GM23338 (cell line): ENCODE data around the gene MRTO4. TPM values are rescaled to one million over a fixed set of nuclear protein-coding genes. Genes with fewer than 3 reads are reported as not detected.

Experiments
- ATAC-seq: fragments of 200-7000 bp; cut with Tn5 transposase; 3 replicates; pipeline ENCODE4 v1.9.1; 2020
- DNase-seq: peaks from one replicate; pipeline ENCODE4 v3.0.0-alpha.2; 2015; ENCODE audit warnings: low spot score
- H2AFZ ChIP-seq: fragments of 200-600 bp; sonication (generic); 2 replicates; pipeline ENCODE4 v1.8.0; 2016; ENCODE audit warnings: antibody characterized with exemption, mild to moderate bottlenecking, moderate library complexity
- H3F3A ChIP-seq: fragments of 200-600 bp; sonication (generic); replicated peaks from 2 replicates; pipeline ENCODE4 v1.8.0; 2017; ENCODE audit warnings: antibody characterized with exemption, mixed run types, low read depth
- H3K27ac ChIP-seq: fragments of 200-600 bp; sonication (generic); 2 replicates; pipeline ENCODE4 v1.6.1; 2016; ENCODE audit warnings: low read depth
- H3K27me3 ChIP-seq: fragments of 200-600 bp; sonication (generic); 2 replicates; pipeline ENCODE4 v1.8.0; 2016; ENCODE audit warnings: mild to moderate bottlenecking, mixed run types, moderate library complexity; ENCODE audit not compliant: insufficient read depth
- H3K36me3 ChIP-seq: fragments of 200-600 bp; sonication (generic); 2 replicates; pipeline ENCODE4 v1.8.0; 2016; ENCODE audit warnings: mild to moderate bottlenecking; ENCODE audit not compliant: insufficient read depth
- H3K4me1 ChIP-seq: fragments of 200-600 bp; sonication (generic); 2 replicates; pipeline ENCODE4 v1.8.0; 2016; ENCODE audit warnings: mild to moderate bottlenecking, moderate library complexity; ENCODE audit not compliant: insufficient read depth
- H3K4me2 ChIP-seq: fragments of 200-600 bp; sonication (generic); 2 replicates; pipeline ENCODE4 v1.7.1; 2017; ENCODE audit warnings: mixed run types
- H3K4me3 ChIP-seq: fragments of 200-600 bp; sonication (generic); 2 replicates; pipeline ENCODE4 v1.6.1; 2016; ENCODE audit warnings: mixed run types
- H3K79me2 ChIP-seq: fragments of 200-600 bp; sonication (generic); replicated peaks from 2 replicates; pipeline ENCODE4 v1.8.0; 2017; ENCODE audit warnings: mild to moderate bottlenecking; ENCODE audit not compliant: insufficient read depth
- H3K9me2 ChIP-seq: fragments of 200-600 bp; sonication (generic); 2 replicates; pipeline ENCODE4 v1.8.0; 2017; ENCODE audit not compliant: insufficient read depth
- H4K20me1 ChIP-seq: fragments of 200-600 bp; sonication (generic); replicated peaks from 2 replicates; pipeline ENCODE4 v1.8.0; 2017; ENCODE audit warnings: mild to moderate bottlenecking; ENCODE audit not compliant: insufficient read depth
- H3K27ac Mint-ChIP-seq: 2 replicates; pipeline ENCODE4 v1.8.0; 2020; ENCODE audit warnings: inconsistent platforms, mild to moderate bottlenecking, moderate library complexity, mixed read lengths
- H3K27me3 Mint-ChIP-seq: 3 replicates; pipeline ENCODE4 v1.8.0; 2022; ENCODE audit warnings: low read depth, mild to moderate bottlenecking, moderate library complexity, mixed read lengths, inconsistent platforms; ENCODE audit not compliant: insufficient read depth, poor library complexity
- H3K36me3 Mint-ChIP-seq: 3 replicates; pipeline ENCODE4 v1.8.0; 2021; ENCODE audit warnings: low read depth, mild to moderate bottlenecking, inconsistent platforms, moderate library complexity, mixed read lengths
- H3K4me1 Mint-ChIP-seq: 3 replicates; pipeline ENCODE4 v1.8.0; 2020; ENCODE audit warnings: mild to moderate bottlenecking, inconsistent platforms, mixed read lengths
- H3K4me3 Mint-ChIP-seq: 3 replicates; pipeline ENCODE4 v1.8.0; 2021; ENCODE audit warnings: moderate library complexity, mild to moderate bottlenecking, inconsistent platforms, mixed read lengths
- H3K9me3 Mint-ChIP-seq: 3 replicates; pipeline ENCODE4 v1.8.0; 2020; ENCODE audit warnings: moderate library complexity, mild to moderate bottlenecking, inconsistent platforms, mixed read lengths
- CREB1 ChIP-seq: fragments of 250-450 bp; sonication (Bioruptor Pico); IDR thresholded peaks from 2 replicates; pipeline ENCODE4 v1.5.0; 2020; ENCODE audit warnings: low read depth, mild to moderate bottlenecking, moderate library complexity
- CTCF ChIP-seq, 2 experiments: fragments of 200-600 bp in 1 of 2; sonication (generic) in 1 of 2; conservative IDR thresholded peaks; 2 replicates each; pipeline versions ENCODE4 v1.5.1 to v1.6.1; 2016 to 2017; ENCODE audit warnings: antibody characterized with exemption in 2 of 2, low read depth in 2 of 2, mild to moderate bottlenecking in 2 of 2, moderate library complexity in 1 of 2
- ETS1 ChIP-seq: IDR thresholded peaks from 2 replicates; pipeline ENCODE4 v1.6.1; 2016; ENCODE audit warnings: antibody characterized with exemption
- EZH2 ChIP-seq: fragments of 200-600 bp; sonication (generic); IDR thresholded peaks from one replicate; pipeline ENCODE4 v1.8.0; 2017; ENCODE audit warnings: antibody characterized with exemption, mild to moderate bottlenecking, low read depth; ENCODE audit not compliant: unreplicated experiment
- EZH2phosphoT487 ChIP-seq: fragments of 200-600 bp; sonication (generic); IDR thresholded peaks from one replicate; pipeline ENCODE4 v1.8.1; 2018; ENCODE audit warnings: antibody characterized with exemption; ENCODE audit not compliant: unreplicated experiment
- JUNB ChIP-seq: IDR thresholded peaks from one replicate; pipeline ENCODE4 v1.6.1; 2016; ENCODE audit warnings: antibody characterized with exemption; ENCODE audit not compliant: unreplicated experiment
- NANOG ChIP-seq: IDR thresholded peaks from 2 replicates; pipeline ENCODE4 v1.6.1; 2016; ENCODE audit warnings: antibody characterized with exemption, borderline replicate concordance
- POLR2AphosphoS5 ChIP-seq: IDR thresholded peaks from 2 replicates; pipeline ENCODE4 v1.6.1; 2016; ENCODE audit warnings: antibody characterized with exemption, low read depth
- REST ChIP-seq: IDR thresholded peaks from one replicate; pipeline ENCODE4 v1.6.1; 2018; ENCODE audit warnings: antibody characterized with exemption; ENCODE audit not compliant: unreplicated experiment
- STAT1 ChIP-seq: IDR thresholded peaks from one replicate; pipeline ENCODE4 v1.6.1; 2016; ENCODE audit warnings: antibody characterized with exemption; ENCODE audit not compliant: unreplicated experiment
- ZNF114 ChIP-seq: fragments of 250-450 bp; sonication (Bioruptor Pico); IDR thresholded peaks from 2 replicates; pipeline ENCODE4 v1.5.0; 2020; ENCODE audit warnings: mild to moderate bottlenecking, moderate library complexity
- ZNF331 ChIP-seq: fragments of 250-450 bp; sonication (Bioruptor Pico); IDR thresholded peaks from 2 replicates; pipeline ENCODE4 v1.5.0; 2020; ENCODE audit warnings: low read depth, mild to moderate bottlenecking, moderate library complexity
- ZNF462 ChIP-seq: fragments of 250-450 bp; sonication (Bioruptor Pico); IDR thresholded peaks from 2 replicates; pipeline ENCODE4 v1.5.0; 2020; ENCODE audit warnings: mild to moderate bottlenecking, moderate library complexity
- polyA plus RNA-seq: library from polyadenylated mRNA; unstranded; fragments of >200 nt; fragmentation: Nextera tagmentation; extraction: Ambion mirVana; gene quantifications from 2 replicates; pipeline ENCODE4 v1.2.1, GENCODE V29; 2016
- total RNA-seq: library from RNA; depleted of rRNA; stranded (reverse); fragments of >200 nt; shearing (Covaris generic); gene quantifications from 2 replicates; pipeline ENCODE4 v1.2.3, GENCODE V29; 2014

Gene MRTO4
- total and polyA plus RNA-seq, 2 experiments from 2014 or later, result 54.2 to 88.5 TPM

GRCh38 chr1:19229229-19229628, 22.4 kb upstream of the MRTO4 start (continued):
- TF ChIP-seq ZNF462, result no peak
- TF ChIP-seq REST, result no peak
- TF ChIP-seq POLR2AphosphoS5, result no peak

GRCh38 chr1:19229828-19230325, 21.7 kb upstream of the MRTO4 start:
- no peak overlapping the region for H3K27ac ChIP-seq
- H2AFZ ChIP-seq, result no peak overlapping the region
- no peaks in the 10 kb centered on the region; the same call in none of the 2 replicates for H4K20me1 ChIP-seq
- no peaks in the 10 kb centered on the region for H3F3A ChIP-seq
- H3K27me3 ChIP-seq, result no peaks in the 10 kb centered on the region
- peaks cover 86% of the 10 kb centered on the region for H3K36me3 Mint-ChIP-seq
- H3K27me3 Mint-ChIP-seq, result no peaks in the 10 kb centered on the region
- DNase-seq (no peak), ATAC-seq (no peak)
- no peaks in the 10 kb centered on the region for H3K9me2 ChIP-seq
- no peak overlapping the region for H3K4me3 ChIP-seq
- H3K27ac Mint-ChIP-seq, result no peak overlapping the region
- no peak overlapping the region for H3K4me2 ChIP-seq
- H3K4me3 Mint-ChIP-seq, result no peak overlapping the region
- H3K4me1 ChIP-seq, result no peaks in the 10 kb centered on the region
- no peaks in the 10 kb centered on the region for H3K79me2 ChIP-seq
- no peaks in the 10 kb centered on the region for H3K4me1 Mint-ChIP-seq
- H3K36me3 ChIP-seq, result peaks cover 65% of the 10 kb centered on the region
- H3K9me3 Mint-ChIP-seq, result no peaks in the 10 kb centered on the region
- TF ChIP-seq POLR2AphosphoS5, result no peak
- TF ChIP-seq CREB1 (CRISPR knock-in tag), result no peak
- TF ChIP-seq CTCF (conservative IDR thresholded peaks at IDR 0.05; ENCODE audit: low read depth in 2 of 2), result no peak
- TF ChIP-seq NANOG, result no peak
- no peak for TF ChIP-seq STAT1
- no peak for TF ChIP-seq ZNF114 (CRISPR knock-in tag)
- TF ChIP-seq ZNF331 (CRISPR knock-in tag), result no peak
- TF ChIP-seq EZH2phosphoT487, result no peak
- TF ChIP-seq EZH2, result no peak
- TF ChIP-seq JUNB, result no peak
- no peak for TF ChIP-seq ETS1
